Upper lobe of left lung (tissue), 4 donors: ENCODE measurements around the gene TBC1D4.

Source experiments
- EP300 ChIP-seq, 4 donors: sonication (generic); formaldehyde crosslinking; IDR thresholded peaks; one replicate each; pipeline ENCODE4 v1.5.1; 2017; ENCODE audit warnings: antibody characterized with exemption in 4 of 4, control low read depth in 2 of 4
- POLR2A ChIP-seq, 4 donors: fragments of 450-650 bp; IDR thresholded peaks; one replicate each; pipeline ENCODE4 v1.5.1; 2016 to 2017; ENCODE audit warnings: antibody characterized with exemption in 4 of 4, mild to moderate bottlenecking in 2 of 4
- POLR2AphosphoS5 ChIP-seq, 2 donors: sonication (generic); formaldehyde crosslinking; IDR thresholded peaks; one replicate each; pipeline ENCODE4 v1.5.1; 2017; ENCODE audit warnings: antibody characterized with exemption in 2 of 2
- TF ChIP-seq, protein P1 (sequence below), 6 experiments: fragments of 450-650 bp in 4 of 6; fragments of 200-600 bp in 2 of 6; sonication (generic) in 2 of 6; IDR thresholded peaks; one replicate each; pipeline ENCODE4 v1.5.1; 2016 to 2019; ENCODE audit warnings: antibody characterized with exemption in 6 of 6

DNA sequence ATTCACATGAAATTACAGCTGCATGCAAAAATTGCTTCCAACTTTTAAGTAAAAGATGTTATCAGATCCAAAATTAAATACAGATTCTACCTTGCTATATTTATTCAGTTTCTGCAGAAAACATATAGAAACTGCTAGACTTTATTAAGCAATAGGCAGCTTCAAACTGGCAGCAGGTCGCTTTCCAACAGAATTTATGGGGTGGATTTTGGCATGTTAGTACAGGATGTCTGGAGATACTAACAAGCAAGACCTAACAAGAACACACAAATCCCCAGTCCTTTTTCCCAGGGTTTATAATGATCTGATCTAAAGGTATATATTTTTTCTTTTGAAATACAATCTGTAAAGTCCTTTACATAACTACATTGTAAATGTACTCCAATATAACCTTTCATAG lies 27.5 kb downstream of the TBC1D4 start:
- TF ChIP-seq, protein P1, sequence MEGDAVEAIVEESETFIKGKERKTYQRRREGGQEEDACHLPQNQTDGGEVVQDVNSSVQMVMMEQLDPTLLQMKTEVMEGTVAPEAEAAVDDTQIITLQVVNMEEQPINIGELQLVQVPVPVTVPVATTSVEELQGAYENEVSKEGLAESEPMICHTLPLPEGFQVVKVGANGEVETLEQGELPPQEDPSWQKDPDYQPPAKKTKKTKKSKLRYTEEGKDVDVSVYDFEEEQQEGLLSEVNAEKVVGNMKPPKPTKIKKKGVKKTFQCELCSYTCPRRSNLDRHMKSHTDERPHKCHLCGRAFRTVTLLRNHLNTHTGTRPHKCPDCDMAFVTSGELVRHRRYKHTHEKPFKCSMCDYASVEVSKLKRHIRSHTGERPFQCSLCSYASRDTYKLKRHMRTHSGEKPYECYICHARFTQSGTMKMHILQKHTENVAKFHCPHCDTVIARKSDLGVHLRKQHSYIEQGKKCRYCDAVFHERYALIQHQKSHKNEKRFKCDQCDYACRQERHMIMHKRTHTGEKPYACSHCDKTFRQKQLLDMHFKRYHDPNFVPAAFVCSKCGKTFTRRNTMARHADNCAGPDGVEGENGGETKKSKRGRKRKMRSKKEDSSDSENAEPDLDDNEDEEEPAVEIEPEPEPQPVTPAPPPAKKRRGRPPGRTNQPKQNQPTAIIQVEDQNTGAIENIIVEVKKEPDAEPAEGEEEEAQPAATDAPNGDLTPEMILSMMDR (IDR thresholded peaks at IDR 0.05): no peak
- no peak for TF ChIP-seq EP300 (IDR thresholded peaks at IDR 0.05)
- no peak for TF ChIP-seq POLR2A (IDR thresholded peaks at IDR 0.05)
- TF ChIP-seq POLR2AphosphoS5 (IDR thresholded peaks at IDR 0.05): no peak
